Transverse colon (tissue), 1 donor: Measurements from ENCODE around the gene PCLO.

Experiments
- EP300 ChIP-seq: sonication (generic); formaldehyde crosslinking; IDR thresholded peaks from one replicate; pipeline ENCODE4 v1.6.1; 2017; ENCODE audit warnings: antibody characterized with exemption, low read depth
- POLR2A ChIP-seq: fragments of 450-650 bp; IDR thresholded peaks from one replicate; pipeline ENCODE4 v1.6.1; 2016; ENCODE audit warnings: antibody characterized with exemption, mild to moderate bottlenecking, moderate library complexity

GRCh38 chr7:83161186-83161585 is 1.5 kb downstream of the PCLO start:
- no peak for TF ChIP-seq POLR2A
- TF ChIP-seq EP300: no peak
